COLO829 (cell line): ENCODE measurements around the gene OR1I1.
"Not testable (repeated sequence)": the region's sequence is repeated elsewhere in the genome, so short reads cannot be mapped to it uniquely, and the experiment has no call there.

Experiments used
- DNase-seq: peaks from one replicate; pipeline ENCODE4 v3.0.0; 2012; ENCODE audit warnings: low spot score

OR1I1 gene

GRCh38 chr19:15081911-15082310 lies at the start of gene OR1I1:
Gene OR1I1 (plus strand): TSS chr19:15082211. CDS start chr19:15087066, 4,855 bp downstream.
- DNase-seq, result no peak

DNA sequence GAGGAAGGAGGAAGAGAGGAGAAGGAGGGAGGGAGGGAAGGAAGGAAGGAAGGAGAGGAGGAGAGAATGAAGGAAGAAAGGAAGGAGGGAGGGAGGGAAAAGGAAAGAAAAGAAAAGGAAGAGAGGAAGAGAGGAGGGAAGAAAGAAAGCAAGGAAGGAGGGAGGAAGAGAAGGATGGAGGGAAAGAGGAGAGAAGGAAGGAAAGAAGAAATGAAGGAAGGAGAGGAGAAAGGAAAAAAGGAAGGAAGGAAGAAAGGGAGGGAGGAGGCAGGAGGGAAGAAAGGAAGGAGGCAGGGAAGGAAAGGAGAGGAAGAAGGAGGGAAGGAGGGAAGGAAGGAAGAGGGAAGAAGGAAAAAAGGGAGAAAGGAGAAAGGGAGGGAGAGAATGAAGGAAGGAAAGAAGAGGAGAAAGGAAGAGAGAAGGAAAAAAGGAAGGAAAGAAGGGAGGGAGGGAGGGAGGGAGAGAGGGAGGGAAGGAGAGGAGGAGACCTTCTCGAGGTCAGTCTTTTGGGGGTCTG lies 46.2 kb upstream of the OR1I1 start:
- DNase-seq, result no peak

- DNase-seq, result no peak
Observed at GRCh38 chr19:15037586-15037985, 44.4 kb upstream of the OR1I1 start.

GRCh38 chr19:15038294-15038693 lies 43.7 kb upstream of the OR1I1 start:
- DNase-seq, result no peak

DNA sequence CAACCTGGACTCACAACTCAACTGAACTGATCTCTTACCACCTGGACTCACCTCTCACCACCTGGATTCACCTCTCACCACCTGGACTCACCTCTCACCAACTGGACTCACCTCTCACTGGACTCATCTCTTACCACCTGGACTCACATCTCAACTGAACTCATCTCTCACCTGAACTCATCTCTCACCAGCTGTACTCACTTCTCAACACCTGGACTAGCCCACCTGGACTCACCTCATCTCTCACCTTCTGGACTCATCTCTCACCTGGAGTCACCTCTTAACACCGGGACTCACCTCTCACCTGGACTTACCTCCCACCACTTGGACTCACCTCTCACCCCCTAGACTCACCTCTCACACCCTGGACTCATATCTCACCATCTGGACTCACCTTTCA lies 40.0 kb upstream of the OR1I1 start:
- no peak for DNase-seq

- no peak for DNase-seq
Observed at GRCh38 chr19:15042826-15043225, 39.2 kb upstream of the OR1I1 start.

GRCh38 chr19:15045506-15045905 lies 36.5 kb upstream of the OR1I1 start:
- DNase-seq, result no peak

GRCh38 chr19:15047680-15048079 lies 34.3 kb upstream of the OR1I1 start:
- no peak for DNase-seq

GRCh38 chr19:15048128-15048527 lies 33.9 kb upstream of the OR1I1 start:
- no peak for DNase-seq

DNA sequence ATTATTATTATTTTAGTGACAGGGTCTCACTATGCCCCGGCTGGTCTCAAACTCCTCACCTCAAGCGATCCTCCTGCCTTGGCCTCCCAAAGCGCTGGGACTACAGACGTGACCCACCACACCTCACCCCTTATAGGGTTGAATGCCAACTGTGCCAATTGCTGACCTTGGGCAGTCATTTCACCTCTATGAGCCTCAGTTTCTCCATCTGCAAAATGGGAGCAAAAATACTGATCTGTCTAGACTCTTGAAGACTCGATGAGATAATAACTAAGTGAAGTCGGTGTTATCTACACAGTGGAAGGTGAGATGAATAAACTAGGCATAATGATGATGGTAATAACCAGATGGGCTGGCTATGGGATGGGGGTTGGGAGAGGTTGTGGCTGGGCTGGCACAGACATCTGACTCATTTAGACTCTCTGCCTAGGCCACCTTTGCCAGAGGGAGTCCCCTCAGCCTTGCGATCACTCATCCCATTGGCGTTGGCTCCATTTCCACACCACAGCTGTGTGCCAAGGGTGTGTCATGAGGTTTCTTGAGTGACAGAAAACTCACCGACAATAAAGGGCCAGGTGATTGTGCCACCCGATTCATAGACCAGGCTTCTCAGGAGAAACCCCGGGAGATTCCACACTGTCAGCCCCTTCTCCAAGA lies 33.0 kb upstream of the OR1I1 start, which contains the start of gene CASP14:
CASP14 (plus strand) TSS at position 596 of the 657 bp plus-strand sequence. CDS start 2,772 bp downstream, outside the sequence.
- DNase-seq, result no peak

DNA sequence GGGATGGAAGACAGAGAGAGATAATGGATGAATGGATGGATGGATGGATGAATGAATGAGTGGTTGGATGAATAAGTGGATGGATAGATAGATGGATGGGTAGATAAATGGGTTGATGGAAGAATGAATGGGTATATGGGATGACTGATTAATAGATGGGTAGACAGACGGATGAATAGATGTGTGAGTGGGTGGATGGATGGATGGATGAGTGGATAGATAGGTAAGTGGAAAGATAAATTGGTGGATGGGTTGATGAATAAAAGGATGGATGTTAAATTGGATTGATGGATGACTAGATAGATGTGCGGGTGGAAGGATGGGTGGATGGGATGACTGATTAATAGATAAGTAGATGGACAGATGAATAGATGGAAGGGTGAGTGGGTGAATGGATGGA lies 31.4 kb upstream of the OR1I1 start:
- no peak for DNase-seq

- DNase-seq, result no peak
Observed at GRCh38 chr19:15062036-15062435, 20.0 kb upstream of the OR1I1 start.

DNA sequence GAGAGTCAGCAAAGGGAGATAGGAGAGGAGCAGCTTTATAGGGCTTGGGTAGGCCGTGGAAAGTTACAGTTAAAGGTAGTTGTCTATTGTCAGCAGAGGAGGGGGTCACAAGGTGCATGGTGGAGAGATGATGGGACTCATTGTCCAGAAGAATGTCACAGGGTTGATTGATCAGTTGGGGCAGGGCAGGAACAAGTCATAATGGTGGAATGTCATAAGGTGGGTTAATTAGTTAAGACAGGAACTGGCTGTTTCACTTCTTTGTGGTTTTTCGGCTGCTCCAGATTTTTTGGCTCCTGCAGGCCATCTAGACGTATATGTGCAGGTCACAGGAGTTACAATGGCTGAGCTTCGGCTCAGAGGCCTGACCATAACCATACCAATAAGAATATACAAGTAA lies 11.6 kb upstream of the OR1I1 start:
- not testable (repeated sequence) for DNase-seq

DNA sequence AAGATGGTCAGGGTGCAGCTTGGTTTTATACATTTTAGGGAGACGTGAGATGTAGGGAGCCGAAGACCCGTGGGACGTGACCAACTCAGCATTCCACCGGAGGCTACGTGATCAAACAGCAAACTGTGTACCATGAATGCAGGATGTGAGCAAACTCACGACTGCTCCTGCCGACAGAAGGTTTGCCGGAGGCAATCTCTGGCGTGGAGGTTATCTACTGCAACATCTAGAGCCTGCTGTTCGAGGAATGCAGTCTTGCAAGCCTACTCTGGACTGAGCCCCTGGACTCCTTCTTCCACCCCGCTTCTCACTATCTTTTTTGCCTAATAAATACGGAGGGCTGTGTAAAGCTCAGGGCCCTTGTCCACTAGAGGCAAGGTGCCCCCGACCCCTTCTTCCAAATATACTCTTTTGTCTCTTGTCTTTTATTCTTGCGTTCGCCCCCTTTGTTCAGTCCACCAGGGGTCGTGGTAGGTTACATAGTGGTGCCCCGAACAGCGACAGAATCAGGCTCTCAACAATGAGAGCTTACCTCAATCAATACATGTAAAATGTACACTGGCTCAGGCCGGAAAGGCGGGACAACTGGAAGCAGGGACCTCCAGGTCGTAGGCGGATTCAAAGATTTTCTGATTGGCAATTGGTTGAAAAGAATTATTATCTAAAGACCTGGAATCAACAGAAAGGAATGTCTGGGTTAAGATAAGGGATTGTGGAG lies 8.9 kb upstream of the OR1I1 start:
- no peak for DNase-seq

DNA sequence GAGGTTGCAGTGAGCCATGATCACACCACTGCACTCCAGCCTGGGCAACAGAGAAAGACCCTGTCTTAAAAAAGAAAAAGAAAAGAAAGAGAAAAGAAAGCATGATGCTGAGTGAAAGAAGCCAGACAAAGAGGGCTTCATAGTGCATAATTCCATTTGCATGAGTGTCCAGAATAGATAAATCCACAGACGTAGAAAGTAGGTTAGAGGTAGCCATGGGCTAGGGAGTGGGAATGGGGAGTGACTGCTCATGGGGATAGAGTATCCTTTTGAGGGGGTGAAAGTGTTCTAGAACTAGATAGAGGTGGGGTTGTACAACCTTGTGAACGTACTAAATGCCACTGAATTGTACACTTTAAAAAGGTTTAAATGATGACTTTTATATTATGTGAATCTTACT lies 7.6 kb upstream of the OR1I1 start:
- no peak for DNase-seq

GRCh38 chr19:15075806-15076205 lies 6.2 kb upstream of the OR1I1 start:
- no peak for DNase-seq

GRCh38 chr19:15080002-15080401 lies 2.0 kb upstream of the OR1I1 start:
- DNase-seq, result not testable (repeated sequence)

- DNase-seq, result no peak
Observed at GRCh38 chr19:15087182-15087581, 5.2 kb downstream of the OR1I1 start.

DNA sequence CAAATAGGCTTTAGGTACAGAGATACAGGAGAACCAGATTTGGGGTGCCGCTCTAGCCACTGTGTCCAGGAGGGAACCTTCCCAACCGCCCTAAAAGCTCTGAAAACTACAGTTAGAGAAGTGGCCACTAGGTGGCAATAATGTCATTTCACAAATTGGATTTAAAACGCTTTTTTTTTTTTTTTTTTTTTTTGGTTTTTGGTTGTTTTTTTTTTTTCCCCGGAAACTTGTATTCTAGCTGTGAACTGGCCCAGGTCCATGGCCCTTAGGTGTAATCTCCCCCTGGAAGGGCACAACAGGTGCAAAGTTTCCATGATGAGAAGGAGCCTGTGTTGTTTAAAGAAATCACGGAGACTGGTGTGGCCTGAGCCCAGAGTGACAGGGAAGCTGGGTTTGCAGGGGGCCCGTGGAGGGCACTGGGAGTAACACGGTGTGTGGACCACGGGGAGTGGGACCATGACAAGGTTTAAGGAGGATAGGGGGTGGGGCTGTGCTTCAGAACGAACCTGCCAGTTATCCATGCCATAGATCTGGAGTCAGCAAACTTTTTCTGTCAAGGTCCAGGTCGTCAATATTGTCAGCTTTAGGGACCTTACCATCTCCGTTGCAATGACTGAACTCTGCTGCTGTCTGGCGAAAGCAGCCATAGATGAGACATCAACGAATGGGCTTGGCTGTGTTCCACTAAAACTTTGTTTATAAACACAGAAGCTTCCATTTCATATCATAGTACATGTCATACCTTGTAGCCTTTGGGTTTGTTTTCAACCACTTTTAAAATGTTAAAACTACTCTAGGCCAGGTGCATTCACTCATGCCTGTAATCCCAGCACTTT lies 10.1 kb downstream of the OR1I1 start:
- DNase-seq, result no peak

- DNase-seq, result no peak
Observed at GRCh38 chr19:15093001-15093400, 11.0 kb downstream of the OR1I1 start.

DNA sequence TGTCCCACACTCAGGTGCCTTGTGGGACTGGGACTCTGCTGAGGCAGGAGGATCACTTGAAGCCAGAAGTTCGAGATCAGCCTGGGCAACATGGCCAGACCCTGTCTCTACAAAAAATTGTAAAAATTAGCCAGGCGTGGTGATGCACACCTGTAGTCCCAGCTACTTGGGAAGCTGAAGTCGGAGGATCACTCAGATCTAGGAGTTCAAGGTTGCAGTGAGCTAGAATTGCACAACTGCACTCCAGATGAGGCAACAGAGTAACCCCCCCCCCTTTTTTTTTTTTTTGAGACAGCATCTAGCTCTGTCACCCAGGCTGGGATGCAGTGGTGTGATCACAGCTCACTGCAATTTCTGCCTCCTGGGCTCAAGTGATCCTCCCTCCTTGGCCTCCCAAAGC lies 14.2 kb downstream of the OR1I1 start:
- no peak for DNase-seq

- DNase-seq, result not testable (repeated sequence)
Observed at GRCh38 chr19:15097980-15098379, 16.0 kb downstream of the OR1I1 start.

DNA sequence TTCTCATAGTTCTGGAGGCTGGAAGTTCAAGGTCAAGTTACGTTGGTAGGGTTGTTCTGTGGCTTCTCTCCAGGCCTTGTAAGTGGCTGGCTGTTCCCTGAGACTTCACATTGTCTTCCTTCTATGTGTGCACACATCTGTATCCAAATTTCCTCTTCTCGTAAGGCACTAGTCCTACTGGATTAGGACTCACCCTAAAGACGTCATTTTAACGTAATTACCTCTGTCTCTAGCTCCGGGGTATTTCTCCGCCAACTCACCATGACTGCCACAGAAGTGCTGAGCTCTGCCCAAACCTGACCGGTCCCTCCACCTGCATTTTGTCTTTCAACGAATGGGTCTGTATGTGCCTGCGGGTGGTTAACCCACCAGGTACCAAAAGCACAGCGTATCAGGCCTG lies 16.4 kb downstream of the OR1I1 start:
- no peak for DNase-seq
